Ectodermal cell (in vitro differentiated cells): ENCODE measurements around the gene OBSL1.

Source experiments
- H3K27ac ChIP-seq: 2 replicates; pipeline ENCODE4 v1.7.0; 2013; ENCODE audit warnings: mild to moderate bottlenecking, low read depth, low read length; ENCODE audit not compliant: insufficient read depth, poor library complexity, severe bottlenecking
- H3K27me3 ChIP-seq: 2 replicates; pipeline ENCODE4 v1.7.0; 2013; ENCODE audit warnings: mild to moderate bottlenecking, low read length; ENCODE audit not compliant: insufficient read depth, control insufficient read depth, poor library complexity, severe bottlenecking
- H3K36me3 ChIP-seq: one replicate; pipeline ENCODE4 v1.7.0; 2013; ENCODE audit warnings: low read length; ENCODE audit not compliant: control insufficient read depth, insufficient read depth
- H3K4me1 ChIP-seq: one replicate; pipeline ENCODE4 v1.7.0; 2013; ENCODE audit warnings: low read length; ENCODE audit not compliant: control insufficient read depth, insufficient read depth
- H3K4me3 ChIP-seq: 2 replicates; pipeline ENCODE4 v1.7.0; 2013; ENCODE audit warnings: low read depth, low read length, control low read depth; ENCODE audit not compliant: insufficient read depth
- H3K9me3 ChIP-seq: 2 replicates; pipeline ENCODE4 v1.7.0; 2013; ENCODE audit warnings: mild to moderate bottlenecking, low read length, moderate library complexity; ENCODE audit not compliant: control insufficient read depth
- WGBS, 2 experiments: methylation state at CpG; one replicate each; pipeline ENCODE4 v1.1.7; 2013; ENCODE audit warnings: missing lambda C conversion rate in 2 of 2; 5-methylcytosine and 5-hydroxymethylcytosine counted together

OBSL1 gene

GRCh38 chr2:219597552-219598307 is 26.4 kb upstream of the OBSL1 start, which contains the start of gene STK11IP:
Gene STK11IP (plus strand): TSS chr2:219597857. CDS start chr2:219598120, 263 bp downstream.
- WGBS, 2 experiments, result 0 to 1% methylated on average over 57 of the region's 57 CpGs

GRCh38 chr2:219596954-219597551 is 25.7 kb upstream of the OBSL1 start:
- Histone ChIP-seq H3K9me3 (no peaks in the 10 kb centered on the region), H3K4me1 (no peaks in the 10 kb centered on the region), H3K27me3 (no peaks in the 10 kb centered on the region), H3K27ac (peak overlapping the region; percentile 93), H3K4me3 (peak overlapping the region; percentile 86), H3K36me3 (no peaks in the 10 kb centered on the region)
- WGBS, 2 experiments, result 12 to 13% methylated on average over 19 of the region's 19 CpGs

More at GRCh38 chr2:219597552-219598307, 26.4 kb upstream of the OBSL1 start, which contains the start of gene STK11IP:
- H3K4me3 ChIP-seq, result peak within 1 kb of the TSS; percentile 86
- peak within 1 kb of the TSS; percentile 93 for H3K27ac ChIP-seq
- no peaks in the 10 kb centered on the region for H3K9me3 ChIP-seq
- no peaks in the 10 kb centered on the region for H3K4me1 ChIP-seq
- H3K27me3 ChIP-seq, result no peaks in the 10 kb centered on the region
- no peaks in the 10 kb centered on the region for H3K36me3 ChIP-seq

- Histone ChIP-seq H3K36me3 (no peaks in the 10 kb centered on the region), H3K4me1 (no peaks in the 10 kb centered on the region), H3K9me3 (no peaks in the 10 kb centered on the region), H3K27ac (no peak overlapping the region), H3K4me3 (no peak overlapping the region), H3K27me3 (no peaks in the 10 kb centered on the region)
- WGBS, 2 experiments, result 64 to 71% methylated on average over 2 to 3 of the region's 3 CpGs
Measured at GRCh38 chr2:219595256-219595655, 23.9 kb upstream of the OBSL1 start.

- 92 to 96% methylated on average over 2 of the region's 2 CpGs for WGBS, 2 experiments
- Histone ChIP-seq H3K4me3 (no peak overlapping the region), H3K4me1 (no peaks in the 10 kb centered on the region), H3K36me3 (no peaks in the 10 kb centered on the region), H3K27me3 (no peaks in the 10 kb centered on the region), H3K9me3 (no peaks in the 10 kb centered on the region), H3K27ac (no peak overlapping the region)
Measured at GRCh38 chr2:219593154-219593553, 21.8 kb upstream of the OBSL1 start.

GRCh38 chr2:219592736-219593135 is 21.4 kb upstream of the OBSL1 start:
- Histone ChIP-seq H3K36me3 (no peaks in the 10 kb centered on the region), H3K4me1 (no peaks in the 10 kb centered on the region), H3K4me3 (no peak overlapping the region), H3K27ac (no peak overlapping the region), H3K9me3 (no peaks in the 10 kb centered on the region), H3K27me3 (no peaks in the 10 kb centered on the region)
- WGBS, 2 experiments, result 90 to 92% methylated on average over 6 of the region's 6 CpGs

GRCh38 chr2:219591091-219591490 is 19.8 kb upstream of the OBSL1 start:
- no peaks in the 10 kb centered on the region for H3K36me3 ChIP-seq
- no peak overlapping the region for H3K4me3 ChIP-seq
- no peaks in the 10 kb centered on the region for H3K9me3 ChIP-seq
- no peaks in the 10 kb centered on the region for H3K4me1 ChIP-seq
- no peaks in the 10 kb centered on the region for H3K27me3 ChIP-seq
- WGBS, 2 experiments, result 56 to 71% methylated on average over 3 to 4 of the region's 4 CpGs
- no peak overlapping the region for H3K27ac ChIP-seq

- no peak overlapping the region for H3K27ac ChIP-seq
- 84 to 96% methylated on average over 2 of the region's 2 CpGs for WGBS, 2 experiments
- H3K27me3 ChIP-seq, result no peaks in the 10 kb centered on the region
Measured at GRCh38 chr2:219581346-219581745, 10.0 kb upstream of the OBSL1 start.

GRCh38 chr2:219578811-219579613 is 7.7 kb upstream of the OBSL1 start:
- Histone ChIP-seq H3K27ac (no peak overlapping the region), H3K27me3 (no peaks in the 10 kb centered on the region), H3K4me3 (no peak overlapping the region), H3K9me3 (no peaks in the 10 kb centered on the region), H3K4me1 (peaks cover 38% of the 10 kb centered on the region), H3K36me3 (no peaks in the 10 kb centered on the region)
- WGBS, 2 experiments, result 85 to 92% methylated on average over 8 of the region's 8 CpGs

More at GRCh38 chr2:219581346-219581745, 10.0 kb upstream of the OBSL1 start:
- Histone ChIP-seq H3K4me3 (no peak overlapping the region), H3K36me3 (no peaks in the 10 kb centered on the region), H3K9me3 (no peaks in the 10 kb centered on the region), H3K4me1 (peaks cover 31% of the 10 kb centered on the region)

- Histone ChIP-seq H3K9me3 (no peaks in the 10 kb centered on the region), H3K4me3 (peak overlapping the region; percentile 18), H3K27me3 (no peaks in the 10 kb centered on the region), H3K27ac (no peak overlapping the region), H3K36me3 (no peaks in the 10 kb centered on the region), H3K4me1 (peaks cover 41% of the 10 kb centered on the region)
- 25 to 29% methylated on average over 14 to 15 of the region's 15 CpGs for WGBS, 2 experiments
Measured at GRCh38 chr2:219576505-219577388, 5.4 kb upstream of the OBSL1 start.
